Hematopoietic multipotent progenitor cell treated with erythropoietin and hydrocortisone succinate and interleukin-3 and kit ligand, for 17 days (in vitro differentiated cells): Measurements from ENCODE around the gene SMARCA2.

Source experiments
- DNase-seq: peaks from one replicate; pipeline ENCODE4 v3.0.0-alpha.2; 2015; ENCODE audit warnings: low spot score

SMARCA2 gene

GRCh38 chr9:2041736-2042135, 26.6 kb downstream of the SMARCA2 start:
- DNase-seq, result no peak

- DNase-seq, result no peak
These were observed 28.1 kb downstream of the SMARCA2 start for GRCh38 chr9:2043243-2043642.

- no peak for DNase-seq
These were observed 28.8 kb downstream of the SMARCA2 start for GRCh38 chr9:2043881-2044462.

- DNase-seq, result no peak
These were observed 32.1 kb downstream of the SMARCA2 start for GRCh38 chr9:2047144-2047671.

- no peak for DNase-seq
These were observed 32.8 kb downstream of the SMARCA2 start for GRCh38 chr9:2047916-2048315.

- DNase-seq, result no peak
These were observed 35.1 kb downstream of the SMARCA2 start for GRCh38 chr9:2050236-2050635.

- no peak for DNase-seq
These were observed 39.0 kb downstream of the SMARCA2 start for GRCh38 chr9:2053883-2054845.

- no peak for DNase-seq
These were observed 40.1 kb downstream of the SMARCA2 start for GRCh38 chr9:2055203-2055658.

GRCh38 chr9:2059274-2059929, 44.3 kb downstream of the SMARCA2 start:
- DNase-seq, result no peak

- no peak for DNase-seq
These were observed 45.3 kb downstream of the SMARCA2 start for GRCh38 chr9:2060424-2060823.

- no peak for DNase-seq
These were observed 50.6 kb downstream of the SMARCA2 start for GRCh38 chr9:2065704-2066103.

- DNase-seq, result no peak
These were observed 51.4 kb downstream of the SMARCA2 start for GRCh38 chr9:2066312-2067273.

- no peak for DNase-seq
These were observed 57.7 kb downstream of the SMARCA2 start for GRCh38 chr9:2072752-2073405.

- DNase-seq, result no peak
These were observed 67.6 kb downstream of the SMARCA2 start for GRCh38 chr9:2082772-2083171.

GRCh38 chr9:2083479-2083878, 68.3 kb downstream of the SMARCA2 start:
- DNase-seq, result no peak

GRCh38 chr9:2085716-2086115, 70.6 kb downstream of the SMARCA2 start:
- DNase-seq, result no peak

- DNase-seq, result no peak
These were observed 71.0 kb downstream of the SMARCA2 start for GRCh38 chr9:2086116-2086515.

- no peak for DNase-seq
These were observed 71.8 kb downstream of the SMARCA2 start for GRCh38 chr9:2086971-2087370.

- peak; percentile 57 for DNase-seq
These were observed 72.6 kb downstream of the SMARCA2 start for GRCh38 chr9:2087500-2088313.
